HUDEP-2 (cell line): ENCODE data around the gene KCNH6.

ENCODE experiments used
- DNase-seq, 76 experiments: peaks; one replicate each; lab custom pipeline; 2025; ENCODE audit not compliant: unreplicated experiment in 76 of 76; lab: John Stamatoyannopoulos, UW

The KCNH6 gene

GRCh38 chr17:63523253-63523855 lies at the start of gene KCNH6:
TSS of gene KCNH6 (plus strand) at chr17:63523358. CDS start at chr17:63523414, 56 bp downstream.
- DNase-seq, result no peak

GRCh38 chr17:63474174-63474573 lies 49.0 kb upstream of the KCNH6 start:
- peak in 1 of 76 experiments; percentile 8 for DNase-seq

GRCh38 chr17:63474586-63475460 lies 48.3 kb upstream of the KCNH6 start:
- no peak for DNase-seq

- DNase-seq, result no peak
Measured at GRCh38 chr17:63475491-63476412, 47.4 kb upstream of the KCNH6 start.

- no peak for DNase-seq
Measured at GRCh38 chr17:63476459-63476853, 46.7 kb upstream of the KCNH6 start.

GRCh38 chr17:63476854-63477479 lies 46.2 kb upstream of the KCNH6 start, which contains the start of gene ACE:
TSS of gene ACE (plus strand) at chr17:63477061. CDS start at chr17:63477095, 34 bp downstream.
- DNase-seq, result peak in 7 of 76 experiments; percentile 11 to 30 (median 18)

GRCh38 chr17:63477480-63478440 lies 45.4 kb upstream of the KCNH6 start:
- DNase-seq, result no peak

- DNase-seq, result peak in 73 of 76 experiments; percentile 16 to 89 (median 70)
Measured at GRCh38 chr17:63478814-63479494, 44.2 kb upstream of the KCNH6 start.

GRCh38 chr17:63479495-63480184 lies 43.5 kb upstream of the KCNH6 start:
- no peak for DNase-seq

GRCh38 chr17:63480192-63480784 lies 42.9 kb upstream of the KCNH6 start:
- no peak for DNase-seq

- DNase-seq, result peak in 6 of 76 experiments; percentile 14 to 45 (median 24)
Measured at GRCh38 chr17:63480826-63481487, 42.2 kb upstream of the KCNH6 start.

- DNase-seq, result no peak
Measured at GRCh38 chr17:63481488-63481870, 41.7 kb upstream of the KCNH6 start.

GRCh38 chr17:63482509-63482908 lies 40.6 kb upstream of the KCNH6 start:
- no peak for DNase-seq

GRCh38 chr17:63483038-63483437 lies 40.1 kb upstream of the KCNH6 start:
- DNase-seq, result no peak

GRCh38 chr17:63483655-63484575 lies 39.2 kb upstream of the KCNH6 start:
- DNase-seq, result no peak
